ENCODE measurements around the gene MRTFB.

GRCh38 chr16:14314116-14314515 is 243.0 kb downstream of the MRTFB start:
- TF ChIP-seq CTCF (IDR thresholded peaks at IDR 0.05) (no peak), POLR2A (IDR thresholded peaks at IDR 0.05) (no peak)
